ENCODE results near the gene EIF5A. TPM values are rescaled to one million over a fixed set of nuclear protein-coding genes. Genes with fewer than 3 reads are reported as not detected.

The EIF5A gene
- total and polyA plus RNA-seq, 2 of the 8 experiments (the other 6 are each of a cell fraction or from before 2014, with no cell fraction given): 717 to 1,172 TPM

DNA sequence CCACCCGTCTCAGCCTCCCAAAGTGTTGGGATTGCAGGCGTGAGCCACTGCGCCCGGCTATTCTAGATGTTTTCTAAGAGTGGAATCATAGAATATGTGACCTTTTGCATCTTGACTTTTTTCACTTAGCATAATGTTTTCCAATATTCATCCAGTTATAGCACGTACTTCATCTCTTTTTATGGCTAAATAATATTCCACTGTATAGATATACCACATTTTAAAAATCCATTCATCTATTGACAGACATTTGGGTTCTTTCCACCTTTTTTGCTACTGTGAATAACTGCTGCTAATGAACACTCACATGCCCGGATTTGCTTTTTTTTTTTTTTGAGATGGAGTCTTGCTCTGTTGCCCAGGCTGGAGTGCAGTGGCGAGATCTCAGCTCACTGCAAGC, 3.2 kb upstream of the EIF5A start:
- peaks cover 0 to under 1% (median 0%) of the 10 kb centered on the region in 4 experiments; a peak in 1 of 8 replicates for H3K36me3 ChIP-seq (ENCODE audit: control insufficient read depth in 2 of 4, insufficient read depth in 4 of 4, low read length in 3 of 4)
- H3K9me3 ChIP-seq (ENCODE audit: insufficient read depth in 2 of 2, low read depth in 1 of 2, low read length in 1 of 2): no peaks in the 10 kb centered on the region
- no peak overlapping the region for H2BK20ac ChIP-seq (ENCODE audit: low read length)
- no peak overlapping the region for H3K4ac ChIP-seq (replicated peaks; ENCODE audit: insufficient read length, low read depth, low read length)
- no peak overlapping the region for H2BK5ac ChIP-seq (ENCODE audit: low read depth, low read length)
- H3K23ac ChIP-seq (ENCODE audit: insufficient read length): no peak overlapping the region
- no peak overlapping the region for H3K18ac ChIP-seq (ENCODE audit: extremely low read depth, low read length)
- H2BK15ac ChIP-seq (ENCODE audit: low read length): no peak overlapping the region
- H3K79me2 ChIP-seq (ENCODE audit: control insufficient read depth in 1 of 2, insufficient read depth in 2 of 2, low read length in 2 of 2): peaks cover 10 to 12% of the 10 kb centered on the region in 2 experiments
- H4K5ac ChIP-seq (ENCODE audit: insufficient read length, low read depth, low read length): no peak overlapping the region
- H3K9ac ChIP-seq (replicated peaks in 1 of 4; ENCODE audit: extremely low read depth in 1 of 4, low read depth in 3 of 4, low read length in 3 of 4): no peak overlapping the region
- H3K79me1 ChIP-seq (ENCODE audit: low read depth, low read length): no peaks in the 10 kb centered on the region; the same call in 1 of the 2 replicates
- no peak overlapping the region for H2BK120ac ChIP-seq (replicated peaks; ENCODE audit: low read depth, low read length)
- H3K27ac ChIP-seq (ENCODE audit: low read depth, low read length): no peak overlapping the region
- no peak overlapping the region for H2AK5ac ChIP-seq (ENCODE audit: low read depth, low read length)
- H3K23me2 ChIP-seq (ENCODE audit: low read depth, low read length): peaks cover 10% of the 10 kb centered on the region
- no peak for DNase-seq (ENCODE audit: low read depth in 1 of 2, low spot score in 2 of 2)
- no peak overlapping the region for H3K4me3 ChIP-seq (ENCODE audit: extremely low read depth in 1 of 4, insufficient read depth in 2 of 4, low read depth in 3 of 4, low read length in 4 of 4)
- H4K20me1 ChIP-seq (replicated peaks in 1 of 2; ENCODE audit: control insufficient read depth in 1 of 2, insufficient read depth in 2 of 2, low read length in 2 of 2): peaks cover 2% of the 10 kb centered on the region in 2 experiments
- no peak for FAIRE-seq
- WGBS, 2 experiments (ENCODE audit: extremely low coverage in 1 of 2, insufficient coverage in 1 of 2, insufficient read length in 1 of 2, insufficient replicate concordance in 2 of 2, low coverage in 1 of 2, low lambda C conversion rate in 2 of 2, missing lambda C conversion rate in 1 of 2): 89% methylated on average over 7 of the region's 7 CpGs; no CpG with 5 or more reads in 1 of the 2 experiments
- no peak overlapping the region for H4K8ac ChIP-seq (ENCODE audit: extremely low read depth, insufficient read depth, low read length)
- no peak for TF ChIP-seq PHF8 (conservative IDR thresholded peaks at IDR 0.05; ENCODE audit: low read depth, low read length)
- no peak for TF ChIP-seq BRCA1 (IDR thresholded peaks at IDR 0.05; ENCODE audit: low read depth, low read length)
- no peak for TF ChIP-seq SIX5 (IDR thresholded peaks at IDR 0.05; ENCODE audit: low read depth, low read length)
- TF ChIP-seq FOSL1 (IDR thresholded peaks at IDR 0.05; ENCODE audit: insufficient read depth, low read depth, low read length): no peak
- TF ChIP-seq RXRA (IDR thresholded peaks at IDR 0.05; ENCODE audit: insufficient read depth, low read depth, low read length): no peak
- TF ChIP-seq, protein P1, sequence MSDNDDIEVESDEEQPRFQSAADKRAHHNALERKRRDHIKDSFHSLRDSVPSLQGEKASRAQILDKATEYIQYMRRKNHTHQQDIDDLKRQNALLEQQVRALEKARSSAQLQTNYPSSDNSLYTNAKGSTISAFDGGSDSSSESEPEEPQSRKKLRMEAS (IDR thresholded peaks at IDR 0.05): no peak
- TF ChIP-seq TAF1 (IDR thresholded peaks at IDR 0.05; ENCODE audit: low read depth, low read length): no peak
- no peak for TF ChIP-seq NANOG (IDR thresholded peaks at IDR 0.05; ENCODE audit: insufficient read depth, low read depth, low read length, poor library complexity, severe bottlenecking)
- no peak for TF ChIP-seq CHD2 (IDR thresholded peaks at IDR 0.05; ENCODE audit: low read length)
- no peak overlapping the region for H3K4me2 ChIP-seq (ENCODE audit: insufficient read depth in 1 of 2, low read depth in 2 of 2, low read length in 2 of 2)
- H2AFZ ChIP-seq (ENCODE audit: low read length): no peak overlapping the region
- no peak overlapping the region for H2BK12ac ChIP-seq (ENCODE audit: low read depth, low read length)
- no peak overlapping the region for H3K14ac ChIP-seq (ENCODE audit: insufficient read length)
- peaks cover 0 to 6% (median 2%) of the 10 kb centered on the region in 4 experiments; a peak in 5 of 7 replicates for H3K4me1 ChIP-seq (replicated peaks in 1 of 4; ENCODE audit: control insufficient read depth in 3 of 4, insufficient read depth in 4 of 4, low read length in 3 of 4)
- H3K27me3 ChIP-seq (replicated peaks in 1 of 4; ENCODE audit: control insufficient read depth in 3 of 4, extremely low read depth in 1 of 4, insufficient read depth in 3 of 4, low read length in 3 of 4): no peaks in the 10 kb centered on the region
- H3K56ac ChIP-seq (replicated peaks; ENCODE audit: insufficient read length, low read depth, low read length): no peak overlapping the region
- ChIA-PET CTCF (ENCODE audit: partially characterized antibody) (interaction anchor here (0.7 to 0.8 kb wide), 2 partner anchors 21 to 24 kb away, joined by 3 to 4 read pairs; no protein-coding TSS in a partner anchor), POLR2A (ENCODE audit: partially characterized antibody) (interaction anchor here (1.1 to 3.0 kb wide), 3 partner anchors 9 to 48 kb away, joined by 3 to 11 read pairs (median 3); no protein-coding TSS in a partner anchor)
- no peak overlapping the region for H4K91ac ChIP-seq (replicated peaks; ENCODE audit: insufficient read length, low read length)

All from H1 (cell line).